ENCODE results near the gene CMPK2. TPM values are rescaled to one million over a fixed set of nuclear protein-coding genes. Genes with fewer than 3 reads are reported as not detected.

CMPK2 gene
- total RNA-seq, 2 donors from 2014 or later = 5.3 to 31.1 TPM

DNA sequence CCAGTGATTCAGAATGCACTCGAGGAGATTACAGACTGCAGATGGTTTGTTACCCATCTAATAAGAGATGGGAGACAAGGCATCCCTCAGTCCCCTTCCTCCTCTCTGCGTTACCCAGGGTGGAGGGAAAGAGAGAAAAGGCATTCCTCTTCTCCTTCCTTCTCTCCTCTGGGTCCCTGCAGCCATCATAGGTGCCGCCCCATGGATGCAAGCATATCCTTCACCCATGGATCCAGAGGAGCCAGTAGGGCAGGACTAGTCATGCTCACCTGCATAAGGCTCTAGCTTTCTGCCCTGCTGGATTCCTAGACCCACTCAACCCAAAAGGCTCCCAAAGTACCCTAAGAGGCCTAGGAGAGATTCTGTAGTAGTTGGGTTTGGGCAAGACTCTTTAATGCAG, 20.4 kb downstream of the CMPK2 start:
- no peaks in the 10 kb centered on the region for H3K27me3 ChIP-seq (replicated peaks; ENCODE audit: insufficient read depth)
- H3K27ac ChIP-seq = no peak overlapping the region
- H3K36me3 ChIP-seq = peaks cover 19% of the 10 kb centered on the region
- H3K9me3 ChIP-seq = peaks cover 69% of the 10 kb centered on the region
- no peak for DNase-seq (ENCODE audit: low spot score)
- no peak for ATAC-seq (ENCODE audit: insufficient number of reproducible peaks, low FRiP score, low read depth)
- TF ChIP-seq, protein P1, sequence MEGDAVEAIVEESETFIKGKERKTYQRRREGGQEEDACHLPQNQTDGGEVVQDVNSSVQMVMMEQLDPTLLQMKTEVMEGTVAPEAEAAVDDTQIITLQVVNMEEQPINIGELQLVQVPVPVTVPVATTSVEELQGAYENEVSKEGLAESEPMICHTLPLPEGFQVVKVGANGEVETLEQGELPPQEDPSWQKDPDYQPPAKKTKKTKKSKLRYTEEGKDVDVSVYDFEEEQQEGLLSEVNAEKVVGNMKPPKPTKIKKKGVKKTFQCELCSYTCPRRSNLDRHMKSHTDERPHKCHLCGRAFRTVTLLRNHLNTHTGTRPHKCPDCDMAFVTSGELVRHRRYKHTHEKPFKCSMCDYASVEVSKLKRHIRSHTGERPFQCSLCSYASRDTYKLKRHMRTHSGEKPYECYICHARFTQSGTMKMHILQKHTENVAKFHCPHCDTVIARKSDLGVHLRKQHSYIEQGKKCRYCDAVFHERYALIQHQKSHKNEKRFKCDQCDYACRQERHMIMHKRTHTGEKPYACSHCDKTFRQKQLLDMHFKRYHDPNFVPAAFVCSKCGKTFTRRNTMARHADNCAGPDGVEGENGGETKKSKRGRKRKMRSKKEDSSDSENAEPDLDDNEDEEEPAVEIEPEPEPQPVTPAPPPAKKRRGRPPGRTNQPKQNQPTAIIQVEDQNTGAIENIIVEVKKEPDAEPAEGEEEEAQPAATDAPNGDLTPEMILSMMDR (IDR thresholded peaks at IDR 0.05) = no peak
- H3K4me3 ChIP-seq = no peak overlapping the region
- H3K4me1 ChIP-seq (ENCODE audit: control insufficient read depth in 1 of 2, low read depth in 2 of 2) = no peaks in the 10 kb centered on the region

DNA sequence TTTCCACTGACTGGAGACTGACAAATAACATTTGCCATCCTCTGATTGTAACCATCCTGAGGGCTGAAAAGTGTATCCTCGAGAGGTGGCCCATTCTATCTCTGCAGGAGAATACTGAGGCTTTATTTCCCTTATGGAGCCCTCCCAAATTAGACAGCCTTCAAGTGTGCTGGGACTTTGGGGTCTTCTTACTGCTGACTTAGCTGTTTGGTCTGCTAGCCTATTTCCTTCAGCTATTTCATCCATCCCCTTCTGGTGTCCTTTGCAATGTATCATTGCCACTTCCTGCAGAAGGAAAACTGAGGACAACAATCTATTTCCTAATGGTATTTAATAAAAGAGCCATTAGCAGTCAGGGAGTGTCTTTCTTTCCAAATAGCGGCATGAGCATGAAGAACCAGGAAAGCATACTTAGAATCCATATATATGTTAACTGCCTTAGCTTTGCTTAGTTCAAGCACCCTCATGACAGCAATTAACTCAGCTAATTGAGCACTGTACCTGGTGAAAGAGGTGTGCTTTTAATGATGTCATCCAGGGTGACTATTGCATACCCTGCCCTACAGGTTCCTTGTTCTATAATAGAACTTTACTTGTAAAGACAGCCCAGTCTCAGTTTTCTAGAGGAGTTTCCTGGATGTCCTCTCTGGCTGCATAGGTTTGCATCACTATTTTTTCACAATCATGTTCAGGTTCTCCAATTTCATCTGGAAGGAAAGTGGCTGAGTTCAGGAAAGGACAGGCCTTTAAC, 24.0 kb downstream of the CMPK2 start:
- Histone ChIP-seq H3K4me3 (no peak overlapping the region), H3K27ac (no peak overlapping the region), H3K9me3 (peaks cover 48% of the 10 kb centered on the region), H3K36me3 (no peaks in the 10 kb centered on the region), H3K27me3 (replicated peaks; ENCODE audit: insufficient read depth) (no peaks in the 10 kb centered on the region), H3K4me1 (ENCODE audit: control insufficient read depth in 1 of 2, low read depth in 2 of 2) (no peaks in the 10 kb centered on the region)
- ATAC-seq (ENCODE audit: insufficient number of reproducible peaks, low FRiP score, low read depth) = no peak
- TF ChIP-seq, protein P1 (IDR thresholded peaks at IDR 0.05) = no peak
- no peak for DNase-seq (ENCODE audit: low spot score)

DNA sequence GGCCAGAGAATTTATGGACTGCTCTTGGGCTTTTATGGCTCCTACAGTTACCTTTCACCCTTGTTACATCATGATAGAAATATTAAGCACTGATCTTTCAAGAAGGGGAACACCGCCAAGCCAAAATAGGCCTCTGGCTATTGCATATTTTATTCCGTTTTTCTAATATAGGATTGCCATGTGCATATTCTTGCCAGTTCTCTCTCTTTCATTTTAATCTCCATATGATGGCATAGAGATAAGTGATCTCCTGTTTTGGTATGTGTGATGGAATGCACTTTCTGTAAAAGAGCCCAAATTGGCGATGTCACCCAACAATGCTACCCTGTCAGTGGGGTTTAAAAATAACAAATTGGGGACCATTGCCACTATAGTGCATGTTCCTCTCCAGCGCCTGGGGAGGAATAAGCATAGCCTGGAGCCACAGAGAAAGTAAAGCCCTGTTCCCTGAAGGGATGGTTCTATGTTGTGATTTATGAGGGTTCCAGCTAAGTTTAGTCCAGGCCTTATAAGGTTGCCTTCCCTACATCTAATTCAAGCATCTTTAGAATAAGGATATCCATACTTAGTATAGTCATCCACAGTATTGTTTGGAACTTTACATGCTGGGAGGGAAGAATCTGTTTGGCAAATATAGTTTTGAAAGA, 26.9 kb downstream of the CMPK2 start:
- Histone ChIP-seq H3K27me3 (replicated peaks; ENCODE audit: insufficient read depth) (no peaks in the 10 kb centered on the region), H3K4me1 (ENCODE audit: control insufficient read depth in 1 of 2, low read depth in 2 of 2) (no peaks in the 10 kb centered on the region), H3K9me3 (peaks cover 19% of the 10 kb centered on the region), H3K27ac (no peak overlapping the region), H3K36me3 (no peaks in the 10 kb centered on the region), H3K4me3 (no peak overlapping the region)
- DNase-seq (ENCODE audit: low spot score) = no peak
- ATAC-seq (ENCODE audit: insufficient number of reproducible peaks, low FRiP score, low read depth) = no peak
- TF ChIP-seq, protein P1 (IDR thresholded peaks at IDR 0.05) = no peak

DNA sequence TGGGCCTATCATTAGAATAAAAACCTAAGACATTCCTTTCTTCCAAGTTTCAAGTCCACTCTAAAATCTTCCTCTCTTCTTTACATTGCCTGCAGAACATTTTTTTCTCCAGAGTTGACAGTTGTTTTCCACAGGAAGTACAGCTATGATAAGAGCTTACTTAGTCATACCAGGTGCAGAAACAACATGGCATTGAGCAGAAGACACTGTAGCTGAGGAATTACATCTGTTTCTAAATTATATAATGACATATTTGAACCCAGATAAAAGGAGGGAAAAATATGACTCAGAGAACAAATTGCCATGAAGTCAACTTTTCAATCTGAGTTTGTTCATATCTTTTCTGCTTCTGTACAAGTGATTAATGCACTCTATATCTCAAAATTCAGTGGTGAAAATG, 30.2 kb downstream of the CMPK2 start:
- Histone ChIP-seq H3K4me1 (ENCODE audit: control insufficient read depth in 1 of 2, low read depth in 2 of 2) (no peaks in the 10 kb centered on the region), H3K4me3 (no peak overlapping the region), H3K27ac (no peak overlapping the region), H3K9me3 (peaks cover 5% of the 10 kb centered on the region), H3K36me3 (no peaks in the 10 kb centered on the region), H3K27me3 (replicated peaks; ENCODE audit: insufficient read depth) (no peaks in the 10 kb centered on the region)
- ATAC-seq (ENCODE audit: insufficient number of reproducible peaks, low FRiP score, low read depth) = no peak
- DNase-seq (ENCODE audit: low spot score) = no peak
- TF ChIP-seq, protein P1 (IDR thresholded peaks at IDR 0.05) = no peak

DNA sequence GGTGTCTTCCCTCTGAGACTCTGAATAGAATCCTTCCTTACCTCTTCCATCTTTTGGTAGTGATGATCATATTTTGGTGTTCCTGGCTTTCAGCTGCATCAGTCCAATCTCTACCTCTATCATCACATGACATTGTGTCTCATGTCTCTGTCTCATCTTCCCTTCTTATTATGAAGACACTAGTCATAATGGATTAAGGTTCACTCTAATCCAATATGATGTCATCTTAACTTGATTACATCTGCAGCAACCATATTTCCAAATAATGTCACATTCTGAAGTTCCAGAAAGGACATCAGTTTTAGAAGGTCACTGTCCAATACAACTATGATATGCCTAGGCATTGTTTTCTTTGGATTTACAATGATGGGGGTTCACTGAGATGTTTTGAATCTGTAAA, 31.5 kb downstream of the CMPK2 start:
- H3K27me3 ChIP-seq (replicated peaks; ENCODE audit: insufficient read depth) = no peaks in the 10 kb centered on the region
- no peak for ATAC-seq (ENCODE audit: insufficient number of reproducible peaks, low FRiP score, low read depth)
- H3K4me3 ChIP-seq = no peak overlapping the region
- H3K27ac ChIP-seq = no peak overlapping the region
- no peak for DNase-seq (ENCODE audit: low spot score)
- no peaks in the 10 kb centered on the region for H3K36me3 ChIP-seq
- peaks cover 5% of the 10 kb centered on the region for H3K9me3 ChIP-seq
- TF ChIP-seq, protein P1 (IDR thresholded peaks at IDR 0.05) = no peak
- no peaks in the 10 kb centered on the region for H3K4me1 ChIP-seq (ENCODE audit: control insufficient read depth in 1 of 2, low read depth in 2 of 2)

Data from thoracic aorta (tissue), 2 donors.